SK-N-SH (cell line): ENCODE measurements around the gene ANXA9.

Source experiments
- EP300 ChIP-seq, 2 experiments: IDR thresholded peaks; 2 replicates each; pipeline versions ENCODE4 v1.4.0 to v1.6.1; 2012; ENCODE audit warnings: borderline replicate concordance in 1 of 2, low read depth in 1 of 2, low read length in 1 of 2
- RAD21 ChIP-seq: IDR thresholded peaks from 2 replicates; pipeline ENCODE4 v1.6.1; 2012; ENCODE audit warnings: mild to moderate bottlenecking, low read length
- SMC3 ChIP-seq: IDR thresholded peaks from 2 replicates; pipeline ENCODE4 v1.6.1; 2012; ENCODE audit warnings: low read depth, low read length, improper control_type of control experiment

GRCh38 chr1:150944856-150945255, 37.2 kb upstream of the ANXA9 start:
- TF ChIP-seq RAD21 (no peak), EP300 (IDR thresholded peaks at IDR 0.05; ENCODE audit: borderline replicate concordance in 1 of 2, low read depth in 1 of 2, low read length in 1 of 2) (no peak), SMC3 (no peak)
